Thyroid gland (tissue), 4 donors: Measurements from ENCODE around the gene SLC25A21. TPM values are rescaled to one million over a fixed set of nuclear protein-coding genes. Genes with fewer than 3 reads are reported as not detected.
"Not testable (repeated sequence)": the region's sequence is repeated elsewhere in the genome, so short reads cannot be mapped to it uniquely, and the experiment has no call there.

ENCODE experiments used
- DNase-seq, 2 donors: peaks; one replicate each; pipeline ENCODE4 v3.0.0-alpha.2; 2019
- H3K27ac ChIP-seq, 3 donors: fragments of 200-600 bp; sonication (generic); 1 replicate in 2 of 3; 2 replicates in 1 of 3; pipeline ENCODE4 v1.5.1; 2016 to 2019; ENCODE audit warnings: mild to moderate bottlenecking in 1 of 3, moderate library complexity in 1 of 3
- H3K27me3 ChIP-seq: fragments of 200-600 bp; sonication (generic); one replicate; pipeline ENCODE4 v1.5.1; 2019
- H3K36me3 ChIP-seq, 2 donors: fragments of 200-600 bp; sonication (generic); one replicate each; pipeline ENCODE4 v1.5.1; 2016 to 2019
- H3K4me1 ChIP-seq, 2 donors: fragments of 200-600 bp; sonication (generic); one replicate each; pipeline ENCODE4 v1.5.1; 2017 to 2019
- H3K4me3 ChIP-seq, 3 donors: fragments of 200-600 bp; sonication (generic); replicated peaks in 1 of 3; 1 replicate in 2 of 3; 2 replicates in 1 of 3; pipeline ENCODE4 v1.5.1; 2016; ENCODE audit warnings: mild to moderate bottlenecking in 1 of 3
- H3K9me3 ChIP-seq: fragments of 200-600 bp; sonication (generic); one replicate; pipeline ENCODE4 v1.5.1; 2017
- POLR2A ChIP-seq, 2 donors: fragments of 450-650 bp; IDR thresholded peaks; one replicate each; pipeline ENCODE4 v1.6.1; 2017; ENCODE audit warnings: antibody characterized with exemption in 2 of 2, mild to moderate bottlenecking in 2 of 2, moderate library complexity in 1 of 2
- WGBS, 2 donors: methylation state at CpG; one replicate each; pipeline ENCODE4 v1.1.5; 2017; 5-methylcytosine and 5-hydroxymethylcytosine counted together
- intact Hi-C: fragments of 100-400 bp; cut with DNase I; formaldehyde crosslinking; loops from one replicate; pipeline ENCODE4 v1.15.1; 2023
- total RNA-seq, 4 donors: library from RNA; depleted of rRNA; stranded (reverse); fragments of >200 nt; gene quantifications; one replicate each; pipeline ENCODE4 v1.2.3, GENCODE V29; 2016
- TF ChIP-seq, protein P1 (sequence below), 6 experiments: fragments of 200-600 bp in 3 of 6; fragments of 450-650 bp in 3 of 6; sonication (generic) in 3 of 6; IDR thresholded peaks; one replicate each; pipeline ENCODE4 v1.5.1; 2016 to 2019; ENCODE audit warnings: antibody characterized with exemption in 6 of 6, mild to moderate bottlenecking in 2 of 6, inconsistent platforms in 1 of 6, moderate library complexity in 1 of 6

The SLC25A21 gene
- total RNA-seq = 1 to 10 TPM in 1 of 4 donors, under 1 TPM in 3; 0.29 to 1.4 (median 0.60) TPM

DNA sequence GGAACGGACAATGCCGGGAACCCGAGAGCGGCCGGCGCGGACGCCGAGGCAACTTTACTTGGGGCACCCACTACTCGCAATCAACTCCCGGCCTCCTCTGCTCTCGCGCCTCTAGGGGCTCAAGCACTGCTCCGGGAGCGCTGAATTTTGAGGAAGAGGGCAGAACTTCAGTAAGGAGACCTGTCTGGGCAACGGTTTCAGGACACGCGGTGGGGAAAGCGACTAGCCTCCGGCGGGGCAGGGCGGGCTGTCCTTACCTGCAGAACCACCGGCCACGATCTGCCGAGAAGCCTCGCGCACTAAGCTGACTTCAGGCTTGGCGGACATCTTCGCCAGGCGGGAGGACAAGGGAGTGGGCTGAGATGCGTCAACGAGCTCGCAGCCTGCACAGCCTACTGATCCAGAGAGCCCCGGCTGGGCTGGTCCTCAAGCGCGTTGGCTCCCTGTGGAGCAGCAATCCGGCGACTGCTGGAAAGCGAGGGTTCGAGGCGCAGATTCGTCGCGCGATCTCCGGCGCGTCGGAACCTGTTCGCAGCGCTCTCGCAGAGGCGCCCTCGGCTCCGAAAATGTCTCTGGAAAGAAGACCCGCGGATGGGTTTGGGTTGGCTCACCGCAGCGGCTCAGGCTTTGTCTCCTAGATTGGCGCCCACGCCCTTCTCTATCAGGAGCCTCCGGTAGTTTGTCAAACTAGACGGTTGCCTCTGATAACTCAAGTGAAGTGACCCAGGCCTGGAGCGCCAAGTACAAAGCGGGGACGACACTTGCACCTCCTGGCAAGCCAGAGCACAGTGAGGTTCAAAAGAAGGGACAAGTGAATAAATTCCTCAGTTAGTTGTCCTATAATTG lies at the start of gene SLC25A21:
SLC25A21 (minus strand) TSS at position 583 of the 846 bp plus-strand sequence.
- H3K9me3 ChIP-seq = no peaks in the 10 kb centered on the region
- H3K27ac ChIP-seq = peak within 1 kb of the TSS; percentile 82 to 94 (median 93)
- intact Hi-C loops = no loop called here
- peaks cover 0 to 8% of the 10 kb centered on the region in 2 donors for H3K4me1 ChIP-seq
- WGBS, 2 donors = 0% methylated on average over 33 to 48 of the region's 66 CpGs
- H3K36me3 ChIP-seq = no peaks in the 10 kb centered on the region
- H3K4me3 ChIP-seq = peak within 1 kb of the TSS; percentile 48 to 87 (median 79)
- TF ChIP-seq, protein P1, sequence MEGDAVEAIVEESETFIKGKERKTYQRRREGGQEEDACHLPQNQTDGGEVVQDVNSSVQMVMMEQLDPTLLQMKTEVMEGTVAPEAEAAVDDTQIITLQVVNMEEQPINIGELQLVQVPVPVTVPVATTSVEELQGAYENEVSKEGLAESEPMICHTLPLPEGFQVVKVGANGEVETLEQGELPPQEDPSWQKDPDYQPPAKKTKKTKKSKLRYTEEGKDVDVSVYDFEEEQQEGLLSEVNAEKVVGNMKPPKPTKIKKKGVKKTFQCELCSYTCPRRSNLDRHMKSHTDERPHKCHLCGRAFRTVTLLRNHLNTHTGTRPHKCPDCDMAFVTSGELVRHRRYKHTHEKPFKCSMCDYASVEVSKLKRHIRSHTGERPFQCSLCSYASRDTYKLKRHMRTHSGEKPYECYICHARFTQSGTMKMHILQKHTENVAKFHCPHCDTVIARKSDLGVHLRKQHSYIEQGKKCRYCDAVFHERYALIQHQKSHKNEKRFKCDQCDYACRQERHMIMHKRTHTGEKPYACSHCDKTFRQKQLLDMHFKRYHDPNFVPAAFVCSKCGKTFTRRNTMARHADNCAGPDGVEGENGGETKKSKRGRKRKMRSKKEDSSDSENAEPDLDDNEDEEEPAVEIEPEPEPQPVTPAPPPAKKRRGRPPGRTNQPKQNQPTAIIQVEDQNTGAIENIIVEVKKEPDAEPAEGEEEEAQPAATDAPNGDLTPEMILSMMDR (IDR thresholded peaks at IDR 0.05) = peak in 2 of 6 experiments; percentile 12 to 13
- peak in 1 of 2 donors; percentile 65 for TF ChIP-seq POLR2A (IDR thresholded peaks at IDR 0.05)
- peak; percentile 81 to 84 for DNase-seq
- no peaks in the 10 kb centered on the region for H3K27me3 ChIP-seq

DNA sequence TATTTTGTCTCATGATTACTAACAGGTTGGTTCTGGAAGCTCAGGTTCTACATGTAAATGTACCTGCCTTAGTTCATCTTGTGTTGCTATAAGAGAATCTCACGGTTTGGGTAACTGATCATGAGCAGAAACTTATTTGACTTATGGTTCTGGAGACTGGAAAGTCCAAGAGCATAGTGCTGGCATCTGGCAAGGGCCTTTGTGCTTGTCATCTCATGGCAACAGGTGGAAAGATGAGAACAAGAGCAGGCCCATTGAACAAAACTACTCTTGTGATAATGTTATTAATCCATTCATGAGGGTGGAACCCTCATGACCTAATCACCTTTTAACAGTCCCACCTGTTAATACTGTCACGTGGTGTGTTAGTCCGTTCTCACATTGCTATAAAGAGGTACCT lies 48.7 kb upstream of the SLC25A21 start:
- no peak for DNase-seq
- TF ChIP-seq, protein P1 (IDR thresholded peaks at IDR 0.05) = no peak
- TF ChIP-seq POLR2A (IDR thresholded peaks at IDR 0.05) = no peak
- H3K27me3 ChIP-seq = no peaks in the 10 kb centered on the region
- no peaks in the 10 kb centered on the region for H3K4me1 ChIP-seq
- intact Hi-C loops = no loop called here
- no peak overlapping the region for H3K27ac ChIP-seq
- no peaks in the 10 kb centered on the region for H3K9me3 ChIP-seq
- no peak overlapping the region for H3K4me3 ChIP-seq
- 94 to 96% methylated on average over 3 of the region's 3 CpGs for WGBS, 2 donors
- no peaks in the 10 kb centered on the region for H3K36me3 ChIP-seq

DNA sequence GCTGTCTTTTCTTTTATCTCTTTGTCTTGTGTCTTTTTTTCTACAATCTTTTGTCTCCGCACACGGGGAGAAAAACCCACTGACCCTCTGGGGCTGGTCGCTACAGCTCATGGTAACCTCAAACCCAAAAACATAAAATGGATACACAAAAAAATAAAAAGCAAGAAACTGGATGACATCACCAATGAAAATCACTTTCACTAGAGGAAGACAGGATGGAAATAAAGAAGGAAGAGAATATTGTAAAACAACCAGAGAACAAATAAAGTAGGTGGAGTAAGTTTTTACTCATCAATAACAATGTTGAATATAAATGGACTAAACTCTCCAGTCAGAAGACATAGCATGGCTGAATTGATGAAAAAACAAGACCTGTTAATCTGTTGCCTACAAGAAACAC lies 42.9 kb upstream of the SLC25A21 start:
- H3K9me3 ChIP-seq = no peaks in the 10 kb centered on the region
- no peaks in the 10 kb centered on the region for H3K36me3 ChIP-seq
- H3K27ac ChIP-seq = no peak overlapping the region
- TF ChIP-seq, protein P1 (IDR thresholded peaks at IDR 0.05) = no peak
- no peak for TF ChIP-seq POLR2A (IDR thresholded peaks at IDR 0.05)
- H3K4me3 ChIP-seq = no peak overlapping the region
- no peaks in the 10 kb centered on the region for H3K4me1 ChIP-seq
- DNase-seq = no peak
- 93 to 96% methylated on average over 3 of the region's 3 CpGs for WGBS, 2 donors
- no peaks in the 10 kb centered on the region for H3K27me3 ChIP-seq
- intact Hi-C loops = no loop called here

DNA sequence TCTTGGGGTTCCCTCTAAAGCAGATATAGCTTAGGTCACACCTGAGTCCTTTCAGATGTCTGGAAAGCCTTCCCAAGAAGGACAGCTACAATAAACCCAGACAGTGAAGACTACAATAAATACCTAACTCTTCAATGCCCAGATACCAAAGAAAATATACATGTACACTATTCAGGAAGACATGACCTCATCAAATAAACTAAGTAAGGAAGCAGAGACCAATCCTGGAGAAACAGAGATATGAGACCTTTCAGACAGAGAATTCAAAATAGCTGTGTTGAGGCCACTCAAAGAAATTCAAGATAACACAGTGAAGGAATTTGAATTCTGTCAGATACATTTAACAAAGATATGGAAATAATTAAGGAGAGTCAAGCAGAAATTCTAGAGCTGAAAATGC lies 40.6 kb upstream of the SLC25A21 start:
- H3K36me3 ChIP-seq = no peaks in the 10 kb centered on the region
- H3K9me3 ChIP-seq = no peaks in the 10 kb centered on the region
- H3K27ac ChIP-seq = no peak overlapping the region
- H3K4me3 ChIP-seq = no peak overlapping the region
- H3K4me1 ChIP-seq = no peaks in the 10 kb centered on the region
- H3K27me3 ChIP-seq = no peaks in the 10 kb centered on the region
- DNase-seq = no peak
- TF ChIP-seq, protein P1 (IDR thresholded peaks at IDR 0.05) = no peak
- no peak for TF ChIP-seq POLR2A (IDR thresholded peaks at IDR 0.05)
- intact Hi-C loops = no loop called here

DNA sequence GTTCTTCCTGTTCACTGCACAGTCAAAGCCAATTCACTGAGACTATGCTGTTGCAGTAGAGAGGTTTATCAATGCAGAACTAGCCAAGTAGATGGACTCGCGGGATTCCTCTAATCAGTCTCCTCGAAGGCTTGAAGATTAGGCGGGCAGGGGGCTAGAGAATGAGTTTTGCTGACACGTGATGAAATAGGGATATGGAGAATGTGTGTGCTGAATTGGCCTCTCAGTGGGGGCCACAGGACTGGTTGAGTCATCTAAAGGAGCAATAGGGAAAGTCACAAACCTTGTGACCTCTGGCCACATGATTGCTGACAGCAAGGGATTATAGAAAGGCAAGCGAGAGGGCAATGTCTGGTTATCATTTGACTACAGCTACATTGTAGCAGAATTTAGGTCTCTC lies 38.0 kb upstream of the SLC25A21 start:
- H3K4me1 ChIP-seq = no peaks in the 10 kb centered on the region
- H3K27ac ChIP-seq = no peak overlapping the region
- intact Hi-C loops = no loop called here
- no peak for DNase-seq
- H3K9me3 ChIP-seq = no peaks in the 10 kb centered on the region
- TF ChIP-seq, protein P1 (IDR thresholded peaks at IDR 0.05) = no peak
- no peak for TF ChIP-seq POLR2A (IDR thresholded peaks at IDR 0.05)
- no peak overlapping the region for H3K4me3 ChIP-seq
- no peaks in the 10 kb centered on the region for H3K27me3 ChIP-seq
- H3K36me3 ChIP-seq = no peaks in the 10 kb centered on the region
- 93 to 94% methylated on average over 6 of the region's 6 CpGs for WGBS, 2 donors

DNA sequence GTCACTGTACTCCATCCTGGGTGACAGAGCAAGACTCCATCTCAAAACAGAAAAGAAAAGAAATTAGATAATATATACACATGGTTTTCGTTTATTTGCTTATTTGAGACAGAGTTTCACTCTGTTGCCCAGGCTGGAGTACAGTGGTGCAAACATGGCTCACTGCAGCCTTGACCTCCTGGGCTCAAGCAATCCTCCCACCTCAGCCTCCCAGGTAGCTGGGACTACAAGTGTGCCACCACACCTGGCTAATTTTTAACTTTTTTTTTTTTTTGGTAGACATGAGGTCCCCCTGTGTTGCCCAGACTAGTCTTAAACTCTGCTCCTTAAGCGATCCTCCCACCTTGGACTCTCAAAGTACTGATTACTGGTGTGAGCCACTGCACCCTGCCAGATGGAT lies 37.2 kb upstream of the SLC25A21 start:
- intact Hi-C loops, H3K9me3 ChIP-seq, H3K4me3 ChIP-seq, H3K4me1 ChIP-seq, H3K27ac ChIP-seq, H3K36me3 ChIP-seq, H3K27me3 ChIP-seq, DNase-seq: not testable (repeated sequence)
- WGBS, 2 donors = 89 to 95% methylated on average over 2 of the region's 2 CpGs

DNA sequence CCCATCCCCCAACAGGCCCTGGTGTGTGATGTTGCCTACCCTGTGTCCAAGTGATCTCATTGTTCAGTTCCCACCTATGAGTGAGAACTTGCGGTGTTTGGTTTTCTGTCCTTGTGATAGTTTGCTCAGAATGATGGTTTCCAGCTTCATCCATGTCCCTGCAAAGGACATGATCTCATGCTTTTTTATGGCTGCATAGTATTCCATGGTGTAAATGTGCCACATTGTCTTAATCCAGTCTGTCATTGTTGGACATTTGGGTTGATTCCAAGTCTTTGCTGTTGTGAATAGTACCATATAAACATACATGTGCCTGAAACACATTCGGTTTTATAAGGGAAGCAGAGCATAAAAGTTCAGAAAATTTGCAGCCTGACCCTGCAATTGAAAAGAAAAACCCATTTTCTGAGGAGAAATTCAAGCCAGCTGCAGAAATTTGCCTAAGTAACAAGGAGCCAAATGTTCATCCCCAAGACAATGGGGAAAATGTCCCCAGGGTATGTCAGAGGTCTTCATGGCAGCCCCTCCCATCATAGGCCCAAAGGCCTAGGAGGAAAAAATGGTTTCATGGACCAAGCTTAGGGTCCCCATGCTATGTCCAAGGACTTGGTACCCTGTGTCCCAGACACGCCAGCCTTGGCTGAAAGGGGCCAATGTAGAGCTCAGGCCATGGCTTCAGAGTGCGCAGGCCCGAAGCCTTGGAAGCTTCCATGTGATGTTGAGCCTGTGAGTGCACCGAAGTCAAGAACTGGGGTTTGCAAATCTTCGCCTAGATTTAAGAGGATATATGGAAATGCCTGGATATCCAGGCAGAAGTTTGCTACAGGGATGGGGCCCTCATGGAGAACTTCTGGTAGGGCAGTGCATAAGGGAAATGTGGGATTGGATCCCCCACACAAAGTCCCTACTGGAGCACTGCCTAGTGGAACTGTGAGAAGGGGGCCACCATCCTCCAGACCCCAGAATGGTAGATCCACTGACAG lies 33.5 kb upstream of the SLC25A21 start:
- H3K27ac ChIP-seq, H3K4me3 ChIP-seq, H3K9me3 ChIP-seq, H3K27me3 ChIP-seq, DNase-seq, H3K4me1 ChIP-seq, H3K36me3 ChIP-seq, intact Hi-C loops: not testable (repeated sequence)
- 96 to 99% methylated on average over 7 of the region's 7 CpGs for WGBS, 2 donors
